PFSK-1 (cell line): Measurements from ENCODE around the gene LRFN4.
A peak's percentile ranks its signal among the peaks of the same experiment; 100 is the strongest.

Experiments
- FOXP2 ChIP-seq: optimal IDR thresholded peaks from 2 replicates; pipeline ENCODE3; 2011; ENCODE audit warnings: borderline replicate concordance, control low read depth, inconsistent platforms; ENCODE audit not compliant: insufficient read depth; ENCODE audit errors: extremely low read length, extremely low read depth
- POLR2AphosphoS5 ChIP-seq: IDR thresholded peaks from 2 replicates; pipeline ENCODE4 v1.6.1; 2012; ENCODE audit warnings: low read depth, mild to moderate bottlenecking, control low read depth, low read length, moderate library complexity
- REST ChIP-seq, 2 experiments: IDR thresholded peaks; 2 replicates each; pipeline versions ENCODE4 v1.6.1 to v1.8.0; 2011 to 2012; ENCODE audit warnings: low read depth in 2 of 2, low read length in 2 of 2, control low read depth in 1 of 2, inconsistent platforms in 1 of 2, mild to moderate bottlenecking in 1 of 2, moderate library complexity in 1 of 2; ENCODE audit not compliant: insufficient read depth in 1 of 2
- SIN3A ChIP-seq: IDR thresholded peaks from 2 replicates; pipeline ENCODE4 v1.6.1; 2012; ENCODE audit warnings: mild to moderate bottlenecking, low read length, moderate library complexity, borderline replicate concordance; ENCODE audit not compliant: insufficient read depth
- TAF1 ChIP-seq: IDR thresholded peaks from 2 replicates; pipeline ENCODE4 v1.6.1; 2012; ENCODE audit warnings: low read length, control low read depth, borderline replicate concordance; ENCODE audit not compliant: insufficient read depth

The LRFN4 gene

DNA sequence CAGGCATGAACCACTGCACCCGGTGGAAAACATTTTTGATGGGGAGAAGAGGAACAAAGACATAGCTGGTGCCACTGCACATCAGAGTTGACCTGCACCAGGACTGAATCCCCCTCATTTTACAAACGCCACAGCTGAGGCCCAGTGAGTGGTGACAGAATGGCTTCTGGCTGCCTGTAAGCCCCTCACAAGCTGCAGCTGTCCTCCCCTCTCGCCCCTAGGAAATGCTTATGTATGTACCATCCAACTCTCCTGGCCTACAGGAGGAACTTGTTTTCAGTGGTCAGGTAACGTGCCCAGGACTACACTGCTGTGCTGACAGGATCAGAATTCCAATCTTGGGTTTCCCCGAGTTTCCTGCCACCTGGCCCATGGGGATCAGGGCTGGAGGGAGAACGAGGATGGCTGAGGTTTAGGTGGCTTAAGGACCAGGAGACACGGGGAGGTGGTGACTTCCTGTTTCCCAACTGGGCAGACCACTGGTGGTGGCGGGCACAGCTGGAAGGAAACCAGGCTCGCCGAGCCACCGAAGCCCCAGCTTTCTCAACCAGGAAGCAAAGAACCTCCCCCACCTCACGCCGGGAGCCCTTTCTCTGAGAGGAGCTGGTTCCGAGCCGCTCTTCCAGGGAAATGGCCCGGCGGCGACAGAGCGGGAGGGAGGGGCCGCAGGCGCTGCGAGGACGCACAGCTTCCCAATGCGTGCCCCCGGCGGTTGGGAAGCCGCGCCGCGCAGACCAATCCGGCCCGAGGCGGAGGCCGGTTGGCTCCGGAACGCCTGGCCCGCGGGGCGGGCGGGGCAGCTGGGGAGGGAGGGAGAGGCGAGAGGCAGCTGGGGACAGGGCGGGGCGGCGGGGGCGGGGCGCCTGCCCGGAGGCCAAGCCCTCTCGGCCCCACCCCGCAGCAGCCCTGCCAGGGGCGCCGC is 1.0 kb upstream of the LRFN4 start:
- TF ChIP-seq POLR2AphosphoS5 (peak; percentile 84), SIN3A (peak; percentile 62; the same call in 1 of the 2 replicates), FOXP2 (no peak), TAF1 (peak; percentile 71; the same call in 1 of the 2 replicates), REST (IDR thresholded peaks at IDR 0.05; ENCODE audit: insufficient read depth in 1 of 2, low read depth in 2 of 2, low read length in 2 of 2) (peak in 1 of 2 experiments; percentile 43; a peak in 1 of 4 replicates)

- TF ChIP-seq TAF1 (peak; percentile 58; the same call in 1 of the 2 replicates), REST (IDR thresholded peaks at IDR 0.05; ENCODE audit: insufficient read depth in 1 of 2, low read depth in 2 of 2, low read length in 2 of 2) (no peak), FOXP2 (no peak), POLR2AphosphoS5 (0 out of 2 replicates have a peak, but pooled peaks have one; percentile 26), SIN3A (no peak; the same call in 1 of the 2 replicates)
Observed at GRCh38 chr11:66857234-66857926, 516 bp downstream of the LRFN4 start.

DNA sequence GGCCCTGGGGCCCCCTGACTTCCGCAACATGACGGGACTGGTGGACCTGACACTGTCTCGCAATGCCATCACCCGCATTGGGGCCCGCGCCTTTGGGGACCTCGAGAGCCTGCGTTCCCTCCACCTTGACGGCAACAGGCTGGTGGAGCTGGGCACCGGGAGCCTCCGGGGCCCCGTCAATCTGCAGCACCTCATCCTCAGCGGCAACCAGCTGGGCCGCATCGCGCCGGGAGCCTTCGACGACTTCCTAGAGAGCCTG is 992 bp downstream of the LRFN4 start:
- no peak for TF ChIP-seq REST (IDR thresholded peaks at IDR 0.05; ENCODE audit: insufficient read depth in 1 of 2, low read depth in 2 of 2, low read length in 2 of 2)
- no peak for TF ChIP-seq FOXP2
- no peak for TF ChIP-seq TAF1
- TF ChIP-seq POLR2AphosphoS5: no peak
- TF ChIP-seq SIN3A: no peak

DNA sequence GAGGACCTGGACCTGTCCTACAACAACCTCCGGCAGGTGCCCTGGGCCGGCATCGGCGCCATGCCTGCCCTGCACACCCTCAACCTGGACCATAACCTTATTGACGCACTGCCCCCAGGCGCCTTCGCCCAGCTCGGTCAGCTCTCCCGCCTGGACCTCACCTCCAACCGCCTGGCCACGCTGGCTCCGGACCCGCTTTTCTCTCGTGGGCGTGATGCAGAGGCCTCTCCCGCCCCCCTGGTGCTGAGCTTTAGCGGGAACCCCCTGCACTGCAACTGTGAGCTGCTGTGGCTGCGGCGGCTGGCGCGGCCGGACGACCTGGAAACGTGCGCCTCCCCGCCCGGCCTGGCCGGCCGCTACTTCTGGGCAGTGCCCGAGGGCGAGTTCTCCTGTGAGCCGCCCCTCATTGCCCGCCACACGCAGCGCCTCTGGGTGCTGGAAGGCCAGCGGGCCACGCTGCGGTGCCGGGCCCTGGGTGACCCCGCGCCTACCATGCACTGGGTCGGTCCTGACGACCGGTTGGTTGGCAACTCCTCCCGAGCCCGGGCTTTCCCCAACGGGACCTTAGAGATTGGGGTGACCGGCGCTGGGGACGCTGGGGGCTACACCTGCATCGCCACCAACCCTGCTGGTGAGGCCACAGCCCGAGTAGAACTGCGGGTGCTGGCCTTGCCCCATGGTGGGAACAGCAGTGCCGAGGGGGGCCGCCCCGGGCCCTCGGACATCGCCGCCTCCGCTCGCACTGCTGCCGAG is 1.5 kb downstream of the LRFN4 start:
- TF ChIP-seq TAF1 (no peak), REST (IDR thresholded peaks at IDR 0.05; ENCODE audit: insufficient read depth in 1 of 2, low read depth in 2 of 2, low read length in 2 of 2) (no peak), POLR2AphosphoS5 (no peak), SIN3A (no peak), FOXP2 (no peak)
